Suprapubic skin (tissue), 4 donors: ENCODE results near the gene ZNF536. TPM values are rescaled to one million over a fixed set of nuclear protein-coding genes. Genes with fewer than 3 reads are reported as not detected.

Experiments
- DNase-seq, 2 donors: peaks; one replicate each; pipeline ENCODE4 v3.0.0-alpha.2; 2019; ENCODE audit warnings: low spot score in 2 of 2
- H3K27ac ChIP-seq: fragments of 200-600 bp; sonication (generic); one replicate; pipeline ENCODE4 v1.5.1; 2019
- H3K27me3 ChIP-seq: fragments of 200-600 bp; sonication (generic); one replicate; pipeline ENCODE4 v1.5.1; 2019
- H3K36me3 ChIP-seq: fragments of 200-600 bp; sonication (generic); one replicate; pipeline ENCODE4 v1.5.1; 2019
- H3K4me1 ChIP-seq: fragments of 200-600 bp; sonication (generic); one replicate; pipeline ENCODE4 v1.5.1; 2019
- H3K4me3 ChIP-seq: fragments of 200-600 bp; sonication (generic); one replicate; pipeline ENCODE4 v1.5.1; 2019; ENCODE audit warnings: mild to moderate bottlenecking
- H3K9me3 ChIP-seq: fragments of 200-600 bp; sonication (generic); one replicate; pipeline ENCODE4 v1.5.1; 2019
- EP300 ChIP-seq: sonication (generic); formaldehyde crosslinking; IDR thresholded peaks from one replicate; pipeline ENCODE4 v1.6.1; 2017; ENCODE audit warnings: antibody characterized with exemption
- POLR2A ChIP-seq, 2 donors: fragments of 450-650 bp; IDR thresholded peaks; one replicate each; pipeline ENCODE4 v1.6.1; 2017; ENCODE audit warnings: antibody characterized with exemption in 2 of 2, mild to moderate bottlenecking in 2 of 2, moderate library complexity in 2 of 2
- POLR2AphosphoS5 ChIP-seq, 3 donors: sonication (generic); formaldehyde crosslinking; IDR thresholded peaks; one replicate each; pipeline ENCODE4 v1.6.1; 2017; ENCODE audit warnings: antibody characterized with exemption in 3 of 3
- WGBS: methylation state at CpG from one replicate; pipeline ENCODE4 v1.1.5; 2018; 5-methylcytosine and 5-hydroxymethylcytosine counted together
- total RNA-seq, 4 donors: library from RNA; depleted of rRNA; stranded (reverse); fragments of >200 nt; gene quantifications; one replicate each; pipeline ENCODE4 v1.1.0, GENCODE V29; 2016
- TF ChIP-seq, protein P1 (sequence below), 2 donors: fragments of 200-600 bp in 1 of 2; fragments of 450-650 bp in 1 of 2; sonication (generic) in 1 of 2; IDR thresholded peaks; one replicate each; pipeline ENCODE4 v1.5.1; 2016 to 2019; ENCODE audit warnings: antibody characterized with exemption in 2 of 2, mild to moderate bottlenecking in 1 of 2, moderate library complexity in 1 of 2

ZNF536 gene
- total RNA-seq, 4 donors from 2014 or later: 0.10 to 1.5 (median 0.51) TPM

DNA sequence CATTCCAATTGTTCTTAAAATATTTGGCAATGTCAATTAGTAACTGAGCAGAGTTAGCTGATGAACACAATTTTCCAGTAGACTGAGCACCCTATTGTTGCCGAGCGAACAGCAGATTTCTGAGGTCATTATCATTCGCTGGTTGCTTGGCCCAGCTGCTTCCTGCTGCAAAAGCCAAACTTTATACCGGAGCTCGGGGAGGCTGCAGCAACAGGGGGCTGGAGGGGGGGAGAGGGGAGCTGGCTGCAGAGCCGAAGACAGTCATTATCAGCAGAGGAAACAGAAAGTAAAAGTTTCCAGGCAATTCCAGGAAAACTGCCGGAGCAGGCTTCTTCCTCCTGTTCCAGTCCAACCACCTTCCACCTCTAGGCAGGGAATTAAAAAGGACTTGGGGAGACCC, 77.9 kb downstream of the ZNF536 start:
- Histone ChIP-seq H3K27me3 (no peaks in the 10 kb centered on the region), H3K27ac (no peak overlapping the region), H3K9me3 (no peaks in the 10 kb centered on the region), H3K36me3 (no peaks in the 10 kb centered on the region), H3K4me1 (peaks cover 19% of the 10 kb centered on the region), H3K4me3 (peak overlapping the region; percentile 41)
- DNase-seq: no peak
- under 1% methylated on average over 7 of the region's 7 CpGs for WGBS
- TF ChIP-seq, protein P1, sequence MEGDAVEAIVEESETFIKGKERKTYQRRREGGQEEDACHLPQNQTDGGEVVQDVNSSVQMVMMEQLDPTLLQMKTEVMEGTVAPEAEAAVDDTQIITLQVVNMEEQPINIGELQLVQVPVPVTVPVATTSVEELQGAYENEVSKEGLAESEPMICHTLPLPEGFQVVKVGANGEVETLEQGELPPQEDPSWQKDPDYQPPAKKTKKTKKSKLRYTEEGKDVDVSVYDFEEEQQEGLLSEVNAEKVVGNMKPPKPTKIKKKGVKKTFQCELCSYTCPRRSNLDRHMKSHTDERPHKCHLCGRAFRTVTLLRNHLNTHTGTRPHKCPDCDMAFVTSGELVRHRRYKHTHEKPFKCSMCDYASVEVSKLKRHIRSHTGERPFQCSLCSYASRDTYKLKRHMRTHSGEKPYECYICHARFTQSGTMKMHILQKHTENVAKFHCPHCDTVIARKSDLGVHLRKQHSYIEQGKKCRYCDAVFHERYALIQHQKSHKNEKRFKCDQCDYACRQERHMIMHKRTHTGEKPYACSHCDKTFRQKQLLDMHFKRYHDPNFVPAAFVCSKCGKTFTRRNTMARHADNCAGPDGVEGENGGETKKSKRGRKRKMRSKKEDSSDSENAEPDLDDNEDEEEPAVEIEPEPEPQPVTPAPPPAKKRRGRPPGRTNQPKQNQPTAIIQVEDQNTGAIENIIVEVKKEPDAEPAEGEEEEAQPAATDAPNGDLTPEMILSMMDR (IDR thresholded peaks at IDR 0.05): no peak
- TF ChIP-seq EP300 (no peak), POLR2AphosphoS5 (IDR thresholded peaks at IDR 0.05) (no peak), POLR2A (IDR thresholded peaks at IDR 0.05) (no peak)

DNA sequence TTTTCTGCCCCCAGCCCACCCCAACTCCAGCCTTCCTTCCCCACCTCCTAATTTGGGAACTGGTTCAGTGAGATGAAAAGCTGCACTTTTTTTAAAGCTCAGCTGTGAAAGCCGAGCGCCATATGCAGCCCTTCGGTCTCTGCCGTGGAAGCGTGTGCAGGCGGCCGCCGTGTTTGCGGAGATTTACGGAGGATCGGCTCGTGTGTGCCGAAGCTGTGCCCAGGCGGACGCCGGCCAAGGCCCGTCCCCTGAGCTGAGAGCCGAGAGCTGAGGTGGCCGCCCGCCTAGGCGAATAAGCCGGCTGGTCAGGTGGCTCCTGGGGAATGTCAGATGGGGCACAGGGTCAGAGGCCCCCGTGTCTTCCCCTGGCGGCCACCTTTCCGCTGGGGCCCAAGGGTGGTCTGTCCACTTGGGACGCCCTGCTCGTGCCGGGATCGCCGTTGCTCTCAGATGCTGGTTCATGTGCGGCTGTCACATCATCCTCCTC, 78.7 kb downstream of the ZNF536 start:
- H3K4me1 ChIP-seq: peaks cover 19% of the 10 kb centered on the region
- H3K9me3 ChIP-seq: no peaks in the 10 kb centered on the region
- H3K36me3 ChIP-seq: no peaks in the 10 kb centered on the region
- TF ChIP-seq, protein P1 (IDR thresholded peaks at IDR 0.05): no peak
- TF ChIP-seq EP300 (no peak), POLR2AphosphoS5 (IDR thresholded peaks at IDR 0.05) (no peak), POLR2A (IDR thresholded peaks at IDR 0.05) (no peak)
- DNase-seq: no peak
- H3K27ac ChIP-seq: peak overlapping the region; percentile 39
- H3K4me3 ChIP-seq: peak overlapping the region; percentile 41
- H3K27me3 ChIP-seq: no peaks in the 10 kb centered on the region
- WGBS: 49% methylated on average over 31 of the region's 31 CpGs

DNA sequence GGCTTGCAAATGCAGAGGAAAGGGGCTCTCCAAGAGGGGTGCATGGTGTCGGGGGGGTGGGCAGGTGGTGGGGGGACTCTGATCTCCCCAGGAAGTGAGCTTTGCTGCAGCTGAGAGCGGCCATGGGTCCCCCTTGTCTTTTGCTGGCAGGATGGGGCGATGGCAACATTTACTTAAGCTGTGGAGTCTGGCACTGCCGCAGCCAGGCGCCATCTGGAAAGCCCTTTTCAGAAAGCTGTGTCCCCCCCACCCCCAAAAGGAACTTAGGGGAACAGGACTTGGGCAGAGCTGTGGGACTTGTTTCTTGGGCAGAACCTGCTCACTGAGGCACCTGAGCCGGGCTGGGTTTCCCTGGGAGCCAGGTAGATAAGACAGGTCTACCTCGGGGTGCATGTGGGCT, 80.7 kb downstream of the ZNF536 start:
- Histone ChIP-seq H3K36me3 (no peaks in the 10 kb centered on the region), H3K27ac (no peak overlapping the region), H3K9me3 (no peaks in the 10 kb centered on the region), H3K27me3 (no peaks in the 10 kb centered on the region), H3K4me1 (peaks cover 19% of the 10 kb centered on the region), H3K4me3 (no peak overlapping the region)
- TF ChIP-seq POLR2A (IDR thresholded peaks at IDR 0.05) (no peak), POLR2AphosphoS5 (IDR thresholded peaks at IDR 0.05) (no peak), EP300 (no peak)
- TF ChIP-seq, protein P1 (IDR thresholded peaks at IDR 0.05): no peak
- DNase-seq: no peak
- WGBS: 79% methylated on average over 5 of the region's 7 CpGs

DNA sequence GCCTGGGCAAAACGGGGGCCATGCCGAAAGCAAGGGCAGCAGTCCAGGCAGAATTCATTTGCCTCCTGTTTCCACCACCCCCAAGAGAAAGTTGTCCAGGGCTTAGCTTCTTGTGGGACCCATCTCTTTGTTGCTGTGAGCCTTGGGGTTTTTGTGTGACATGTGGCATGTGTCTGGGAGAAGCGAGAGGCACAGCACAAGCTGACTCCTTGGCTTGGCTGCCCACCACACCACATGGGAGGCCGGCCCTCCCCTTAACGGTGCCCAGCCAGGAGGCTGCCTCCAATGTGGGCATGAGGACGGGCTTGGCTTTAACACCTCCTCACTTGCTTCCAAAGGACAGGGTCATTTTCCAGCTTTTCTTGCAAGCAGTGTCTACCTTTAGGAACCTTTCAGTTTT, 81.6 kb downstream of the ZNF536 start:
- peaks cover 19% of the 10 kb centered on the region for H3K4me1 ChIP-seq
- 75% methylated on average over 6 of the region's 6 CpGs for WGBS
- no peaks in the 10 kb centered on the region for H3K9me3 ChIP-seq
- TF ChIP-seq POLR2A (IDR thresholded peaks at IDR 0.05) (no peak), EP300 (no peak), POLR2AphosphoS5 (IDR thresholded peaks at IDR 0.05) (no peak)
- TF ChIP-seq, protein P1 (IDR thresholded peaks at IDR 0.05): no peak
- peaks cover 3% of the 10 kb centered on the region for H3K27me3 ChIP-seq
- no peak for DNase-seq
- no peaks in the 10 kb centered on the region for H3K36me3 ChIP-seq
- no peak overlapping the region for H3K27ac ChIP-seq
- no peak overlapping the region for H3K4me3 ChIP-seq

DNA sequence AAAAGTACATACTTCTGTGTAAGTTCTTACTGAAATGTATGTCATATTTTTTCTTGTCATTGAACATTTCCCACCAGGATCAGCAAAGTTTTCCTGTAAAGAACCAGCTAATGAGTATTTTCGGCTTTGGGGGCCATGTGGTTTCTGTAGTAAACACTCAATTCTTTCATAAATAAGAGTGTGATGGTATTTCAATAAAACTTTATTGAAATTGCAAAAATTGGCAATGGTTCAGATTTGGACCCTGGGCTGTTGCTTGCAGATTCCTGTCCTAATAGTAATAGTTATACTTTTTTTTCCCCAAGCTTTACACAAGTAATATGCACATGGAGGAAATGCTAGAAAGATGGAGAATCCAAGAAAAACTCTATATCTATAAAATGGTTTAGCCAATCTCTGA, 83.7 kb downstream of the ZNF536 start:
- peaks cover 3% of the 10 kb centered on the region for H3K4me1 ChIP-seq
- TF ChIP-seq POLR2AphosphoS5 (IDR thresholded peaks at IDR 0.05) (no peak), EP300 (no peak), POLR2A (IDR thresholded peaks at IDR 0.05) (no peak)
- no peaks in the 10 kb centered on the region for H3K9me3 ChIP-seq
- no peak overlapping the region for H3K4me3 ChIP-seq
- no peaks in the 10 kb centered on the region for H3K36me3 ChIP-seq
- no peak for DNase-seq
- H3K27me3 ChIP-seq: peaks cover 3% of the 10 kb centered on the region
- WGBS: 83% methylated on average over 1 of the region's 1 CpG
- no peak overlapping the region for H3K27ac ChIP-seq

DNA sequence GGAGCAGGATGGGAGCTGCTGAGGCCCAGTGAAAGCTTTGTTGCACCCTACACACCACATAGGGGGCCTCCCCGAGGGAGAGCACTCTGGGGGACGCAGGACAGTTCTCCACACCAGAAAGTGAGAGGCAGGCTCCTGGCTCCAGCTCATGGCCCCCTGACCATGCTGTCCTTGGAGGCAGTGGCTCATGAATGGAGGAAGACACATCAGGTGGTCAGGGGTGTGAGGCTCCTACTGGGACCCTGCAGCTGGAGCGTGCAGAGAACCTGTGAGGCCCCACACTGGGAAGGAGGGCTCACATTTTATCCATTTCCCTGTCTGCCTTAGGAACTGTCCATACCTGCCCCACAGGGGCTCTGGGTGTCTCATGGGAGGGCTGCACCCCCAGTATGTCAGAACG, 85.3 kb downstream of the ZNF536 start:
- DNase-seq: no peak
- WGBS: 80% methylated on average over 1 of the region's 4 CpGs
- TF ChIP-seq, protein P1 (IDR thresholded peaks at IDR 0.05): no peak
- TF ChIP-seq EP300: no peak
- no peak for TF ChIP-seq POLR2A (IDR thresholded peaks at IDR 0.05)
- TF ChIP-seq POLR2AphosphoS5 (IDR thresholded peaks at IDR 0.05): no peak

More for the DNA sequence above, 85.3 kb downstream of the ZNF536 start:
- Histone ChIP-seq H3K27ac (no peak overlapping the region), H3K4me3 (no peak overlapping the region), H3K27me3 (peaks cover 3% of the 10 kb centered on the region), H3K9me3 (no peaks in the 10 kb centered on the region), H3K4me1 (no peaks in the 10 kb centered on the region), H3K36me3 (no peaks in the 10 kb centered on the region)
